Kidney epithelial cell (primary cell): Measurements from ENCODE around the gene USP15. TPM values are rescaled to one million over a fixed set of nuclear protein-coding genes. Genes with fewer than 3 reads are reported as not detected.

ENCODE experiments used
- DNase-seq: peaks from one replicate; pipeline ENCODE4 v3.0.0-alpha.2; 2010; ENCODE audit warnings: low read depth
- H3K27me3 ChIP-seq: 2 replicates; pipeline ENCODE4 v1.6.0; 2011; ENCODE audit warnings: low read length; ENCODE audit not compliant: control insufficient read depth, insufficient read depth
- H3K36me3 ChIP-seq: 2 replicates; pipeline ENCODE4 v1.5.1; 2011; ENCODE audit warnings: low read length; ENCODE audit not compliant: control insufficient read depth, insufficient read depth
- H3K4me3 ChIP-seq: 2 replicates; pipeline ENCODE4 v1.5.1; 2011; ENCODE audit warnings: low read depth, mild to moderate bottlenecking, control low read depth, low read length
- CTCF ChIP-seq: IDR thresholded peaks from 2 replicates; pipeline ENCODE4 v1.5.1; 2011; ENCODE audit warnings: mild to moderate bottlenecking, moderate library complexity, low read length, control low read depth, inconsistent platforms; ENCODE audit not compliant: insufficient read depth, poor library complexity, severe bottlenecking
- total RNA-seq: library from RNA; depleted of rRNA; stranded (reverse); fragments of >200 nt; gene quantifications from 2 replicates; pipeline ENCODE4 v1.2.3, GENCODE V29; 2015

Gene USP15
- total RNA-seq, 1 donor from 2014 or later, result 37.5 TPM

- no peak for TF ChIP-seq CTCF
- Histone ChIP-seq H3K36me3 (peaks cover 1% of the 10 kb centered on the region), H3K4me3 (no peak overlapping the region), H3K27me3 (no peaks in the 10 kb centered on the region)
- DNase-seq, result no peak
These were observed 48.0 kb downstream of the USP15 start for GRCh38 chr12:62308201-62308600.

- DNase-seq, result no peak
- Histone ChIP-seq H3K36me3 (no peaks in the 10 kb centered on the region), H3K27me3 (no peaks in the 10 kb centered on the region), H3K4me3 (no peak overlapping the region)
- TF ChIP-seq CTCF, result no peak
These were observed 53.6 kb downstream of the USP15 start for GRCh38 chr12:62313727-62314380.

GRCh38 chr12:62317017-62317416 lies 56.8 kb downstream of the USP15 start:
- Histone ChIP-seq H3K36me3 (no peaks in the 10 kb centered on the region), H3K4me3 (no peak overlapping the region), H3K27me3 (no peaks in the 10 kb centered on the region)
- TF ChIP-seq CTCF, result no peak
- DNase-seq, result no peak

- DNase-seq, result no peak
- no peak for TF ChIP-seq CTCF
- H3K36me3 ChIP-seq, result no peaks in the 10 kb centered on the region
- no peaks in the 10 kb centered on the region for H3K27me3 ChIP-seq
- no peak overlapping the region for H3K4me3 ChIP-seq
These were observed 58.9 kb downstream of the USP15 start for GRCh38 chr12:62319058-62319457.

- no peak for TF ChIP-seq CTCF
- no peaks in the 10 kb centered on the region for H3K36me3 ChIP-seq
These were observed 59.9 kb downstream of the USP15 start for GRCh38 chr12:62320054-62320453.

GRCh38 chr12:62323386-62323785 lies 63.2 kb downstream of the USP15 start:
- H3K27me3 ChIP-seq, result no peaks in the 10 kb centered on the region
- H3K4me3 ChIP-seq, result no peak overlapping the region
- DNase-seq, result no peak
- H3K36me3 ChIP-seq, result no peaks in the 10 kb centered on the region
- TF ChIP-seq CTCF, result no peak

More at GRCh38 chr12:62320054-62320453, 59.9 kb downstream of the USP15 start:
- H3K27me3 ChIP-seq, result no peaks in the 10 kb centered on the region
- DNase-seq, result no peak
- no peak overlapping the region for H3K4me3 ChIP-seq
